ENCODE data around the gene ZNRD2. TPM values are rescaled to one million over a fixed set of nuclear protein-coding genes. Genes with fewer than 3 reads are reported as not detected.
"Not testable (repeated sequence)": the region's sequence is repeated elsewhere in the genome, so short reads cannot be mapped to it uniquely, and the experiment has no call there.

Gene ZNRD2
- total RNA-seq, 4 donors from 2014 or later: 16.5 to 25.7 (median 25.4) TPM

DNA sequence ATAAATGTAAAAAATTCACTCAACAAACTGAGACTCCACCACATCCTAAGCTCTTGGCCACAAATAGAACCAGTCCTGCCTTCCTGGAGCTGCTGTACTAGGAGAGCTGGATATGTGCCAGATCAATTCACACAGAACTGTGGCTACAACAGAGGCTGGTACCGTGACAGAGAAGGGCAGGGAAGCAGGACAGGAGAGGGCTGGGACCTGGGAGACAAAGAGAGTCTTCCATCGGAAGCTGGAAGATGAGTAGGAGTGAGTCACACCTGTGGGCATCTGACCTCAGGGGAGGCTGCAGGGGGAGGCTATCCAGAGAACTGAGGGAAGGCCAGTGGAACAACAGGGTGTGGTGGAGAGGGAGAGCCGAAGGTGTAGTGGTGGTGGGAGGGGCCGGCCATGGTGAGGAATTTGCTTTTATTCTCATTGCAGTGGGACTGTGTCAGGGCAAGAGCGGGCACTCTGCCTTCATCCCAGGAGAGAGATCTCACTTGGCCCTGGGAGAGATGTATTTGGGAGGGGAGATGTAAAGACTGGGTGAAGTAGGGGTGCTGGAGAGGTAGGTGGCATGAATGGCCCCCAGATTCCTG, 10.2 kb upstream of the ZNRD2 start:
- Histone ChIP-seq H3K27ac (peak overlapping the region; percentile 56 to 90 (median 88)), H3K36me3 (no peaks in the 10 kb centered on the region), H3K4me3 (no peak overlapping the region), H3K4me1 (peaks cover 5 to 58% (median 8%) of the 10 kb centered on the region in 4 donors), H3K27me3 (no peaks in the 10 kb centered on the region), H3K9me3 (no peaks in the 10 kb centered on the region)
- TF ChIP-seq, protein P1, sequence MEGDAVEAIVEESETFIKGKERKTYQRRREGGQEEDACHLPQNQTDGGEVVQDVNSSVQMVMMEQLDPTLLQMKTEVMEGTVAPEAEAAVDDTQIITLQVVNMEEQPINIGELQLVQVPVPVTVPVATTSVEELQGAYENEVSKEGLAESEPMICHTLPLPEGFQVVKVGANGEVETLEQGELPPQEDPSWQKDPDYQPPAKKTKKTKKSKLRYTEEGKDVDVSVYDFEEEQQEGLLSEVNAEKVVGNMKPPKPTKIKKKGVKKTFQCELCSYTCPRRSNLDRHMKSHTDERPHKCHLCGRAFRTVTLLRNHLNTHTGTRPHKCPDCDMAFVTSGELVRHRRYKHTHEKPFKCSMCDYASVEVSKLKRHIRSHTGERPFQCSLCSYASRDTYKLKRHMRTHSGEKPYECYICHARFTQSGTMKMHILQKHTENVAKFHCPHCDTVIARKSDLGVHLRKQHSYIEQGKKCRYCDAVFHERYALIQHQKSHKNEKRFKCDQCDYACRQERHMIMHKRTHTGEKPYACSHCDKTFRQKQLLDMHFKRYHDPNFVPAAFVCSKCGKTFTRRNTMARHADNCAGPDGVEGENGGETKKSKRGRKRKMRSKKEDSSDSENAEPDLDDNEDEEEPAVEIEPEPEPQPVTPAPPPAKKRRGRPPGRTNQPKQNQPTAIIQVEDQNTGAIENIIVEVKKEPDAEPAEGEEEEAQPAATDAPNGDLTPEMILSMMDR (IDR thresholded peaks at IDR 0.05): no peak
- TF ChIP-seq POLR2A (IDR thresholded peaks at IDR 0.05): no peak
- peak in 1 of 3 donors; percentile 52 for DNase-seq

DNA sequence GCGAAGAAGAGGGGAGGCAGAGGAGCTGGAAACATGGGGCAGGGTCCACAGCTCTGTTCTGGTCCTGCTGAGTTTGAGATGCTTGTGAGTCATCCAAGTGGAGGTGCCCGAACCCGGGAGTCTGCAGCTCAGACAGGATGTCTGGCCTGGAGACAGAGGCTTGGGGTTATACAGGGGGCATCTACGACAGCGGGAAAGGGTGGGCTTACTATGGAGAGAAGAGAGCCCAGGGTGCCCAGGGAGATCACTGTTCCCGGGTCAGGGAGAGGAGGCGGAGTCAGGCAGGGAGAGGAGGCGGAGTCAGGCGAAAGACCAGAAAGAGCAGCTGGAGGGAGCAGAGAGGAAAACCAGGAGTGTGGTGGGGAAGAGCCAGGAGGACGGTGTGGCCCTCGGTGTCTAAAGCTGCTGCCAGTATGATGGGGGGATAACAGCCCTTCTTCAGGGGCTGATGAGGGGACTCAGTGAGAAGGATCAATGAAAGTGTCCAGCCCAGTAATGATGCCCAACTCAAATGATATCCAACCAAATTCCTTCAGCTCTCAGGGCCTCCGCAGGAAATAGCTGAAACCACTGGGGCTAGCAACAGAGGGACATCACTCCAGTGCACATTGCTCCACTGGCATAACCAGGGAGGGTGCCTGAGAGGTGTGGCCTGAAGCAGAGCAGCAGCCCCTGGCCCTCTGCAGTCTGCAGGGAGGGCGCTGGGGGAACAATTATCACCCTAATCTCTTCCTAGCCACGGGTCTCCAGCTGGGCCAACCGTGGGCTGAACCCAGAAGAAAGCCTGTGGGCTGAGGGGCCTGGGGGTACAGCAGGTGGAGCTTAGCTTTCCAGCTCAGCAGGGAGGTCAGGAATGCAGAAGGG, 9.5 kb upstream of the ZNRD2 start:
- no peak for TF ChIP-seq POLR2A (IDR thresholded peaks at IDR 0.05)
- TF ChIP-seq, protein P1 (IDR thresholded peaks at IDR 0.05): no peak
- no peaks in the 10 kb centered on the region for H3K36me3 ChIP-seq
- no peaks in the 10 kb centered on the region for H3K9me3 ChIP-seq
- no peaks in the 10 kb centered on the region for H3K27me3 ChIP-seq
- H3K27ac ChIP-seq: peak overlapping the region in 3 of 4 donors; percentile 25 to 89 (median 56)
- DNase-seq: no peak
- no peak overlapping the region for H3K4me3 ChIP-seq
- peaks cover 5 to 51% (median 8%) of the 10 kb centered on the region in 4 donors for H3K4me1 ChIP-seq

GRCh38 chr11:65562020-65562419, 8.3 kb upstream of the ZNRD2 start:
- no peak for TF ChIP-seq POLR2A (IDR thresholded peaks at IDR 0.05)
- TF ChIP-seq, protein P1 (IDR thresholded peaks at IDR 0.05): no peak
- H3K9me3 ChIP-seq: no peaks in the 10 kb centered on the region
- no peak overlapping the region for H3K4me3 ChIP-seq
- H3K36me3 ChIP-seq: no peaks in the 10 kb centered on the region
- no peaks in the 10 kb centered on the region for H3K27me3 ChIP-seq
- H3K4me1 ChIP-seq: peaks cover 5 to 48% (median 10%) of the 10 kb centered on the region in 4 donors
- DNase-seq: no peak
- H3K27ac ChIP-seq: no peak overlapping the region

GRCh38 chr11:65562788-65563187, 7.5 kb upstream of the ZNRD2 start:
- H3K4me1 ChIP-seq: peaks cover 5 to 44% (median 10%) of the 10 kb centered on the region in 4 donors
- H3K4me3 ChIP-seq: no peak overlapping the region
- H3K27me3 ChIP-seq: no peaks in the 10 kb centered on the region
- TF ChIP-seq, protein P1 (IDR thresholded peaks at IDR 0.05): no peak
- TF ChIP-seq POLR2A (IDR thresholded peaks at IDR 0.05): no peak
- H3K27ac ChIP-seq: no peak overlapping the region
- DNase-seq: no peak
- no peaks in the 10 kb centered on the region for H3K36me3 ChIP-seq
- no peaks in the 10 kb centered on the region for H3K9me3 ChIP-seq

DNA sequence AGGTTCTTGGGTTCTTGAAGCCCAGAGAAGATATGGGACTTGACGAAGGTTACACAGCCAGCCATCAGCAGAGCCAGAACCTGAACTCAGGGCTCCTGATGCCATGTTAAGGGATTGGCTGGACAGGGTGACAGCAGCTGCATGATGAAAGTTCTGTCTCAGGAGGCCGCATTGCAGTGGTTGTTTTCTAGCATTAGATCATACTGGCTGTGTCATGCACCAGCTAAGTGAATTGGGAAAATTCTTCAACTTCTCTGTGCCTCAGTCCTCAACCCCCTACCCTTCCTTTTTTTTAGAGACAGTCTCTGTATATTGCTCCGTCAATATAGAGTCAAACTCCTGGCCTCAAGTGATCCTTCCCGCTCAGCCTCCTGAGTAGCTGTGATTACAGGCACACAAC, 6.7 kb upstream of the ZNRD2 start:
- Histone ChIP-seq H3K27me3 (no peaks in the 10 kb centered on the region), H3K4me1 (peaks cover 4 to 47% (median 10%) of the 10 kb centered on the region in 4 donors), H3K9me3 (no peaks in the 10 kb centered on the region), H3K36me3 (no peaks in the 10 kb centered on the region), H3K27ac (no peak overlapping the region), H3K4me3 (no peak overlapping the region)
- DNase-seq: no peak
- TF ChIP-seq, protein P1 (IDR thresholded peaks at IDR 0.05): no peak
- no peak for TF ChIP-seq POLR2A (IDR thresholded peaks at IDR 0.05)

- H3K9me3 ChIP-seq, DNase-seq, H3K36me3 ChIP-seq, H3K27me3 ChIP-seq, H3K4me3 ChIP-seq: not testable (repeated sequence)
- H3K27ac ChIP-seq: peak overlapping the region in 3 of 4 donors; percentile 44 to 63 (median 62)
- H3K4me1 ChIP-seq: peaks cover 0 to 40% (median 8%) of the 10 kb centered on the region in 4 donors
Measured at GRCh38 chr11:65564879-65565559, 5.3 kb upstream of the ZNRD2 start.
